Adrenal gland (tissue), 5 donors: ENCODE data around the gene PIK3R2.

Source experiments
- POLR2A ChIP-seq, 2 donors: fragments of 450-650 bp; IDR thresholded peaks; one replicate each; pipeline ENCODE4 v1.6.1; 2017; ENCODE audit warnings: antibody characterized with exemption in 2 of 2, mild to moderate bottlenecking in 2 of 2, moderate library complexity in 1 of 2
- TF ChIP-seq, protein P1 (sequence below), 6 experiments: fragments of 450-650 bp in 4 of 6; fragments of 200-600 bp in 2 of 6; sonication (generic) in 1 of 6; IDR thresholded peaks; 1 replicate in 5 of 6; 2 replicates in 1 of 6; pipeline versions ENCODE4 v1.5.1 to v1.8.0; 2016 to 2021; ENCODE audit warnings: antibody characterized with exemption in 6 of 6, mild to moderate bottlenecking in 2 of 6, moderate library complexity in 1 of 6
- donor health status: DM: no; HTN: no; CAD: no.

DNA sequence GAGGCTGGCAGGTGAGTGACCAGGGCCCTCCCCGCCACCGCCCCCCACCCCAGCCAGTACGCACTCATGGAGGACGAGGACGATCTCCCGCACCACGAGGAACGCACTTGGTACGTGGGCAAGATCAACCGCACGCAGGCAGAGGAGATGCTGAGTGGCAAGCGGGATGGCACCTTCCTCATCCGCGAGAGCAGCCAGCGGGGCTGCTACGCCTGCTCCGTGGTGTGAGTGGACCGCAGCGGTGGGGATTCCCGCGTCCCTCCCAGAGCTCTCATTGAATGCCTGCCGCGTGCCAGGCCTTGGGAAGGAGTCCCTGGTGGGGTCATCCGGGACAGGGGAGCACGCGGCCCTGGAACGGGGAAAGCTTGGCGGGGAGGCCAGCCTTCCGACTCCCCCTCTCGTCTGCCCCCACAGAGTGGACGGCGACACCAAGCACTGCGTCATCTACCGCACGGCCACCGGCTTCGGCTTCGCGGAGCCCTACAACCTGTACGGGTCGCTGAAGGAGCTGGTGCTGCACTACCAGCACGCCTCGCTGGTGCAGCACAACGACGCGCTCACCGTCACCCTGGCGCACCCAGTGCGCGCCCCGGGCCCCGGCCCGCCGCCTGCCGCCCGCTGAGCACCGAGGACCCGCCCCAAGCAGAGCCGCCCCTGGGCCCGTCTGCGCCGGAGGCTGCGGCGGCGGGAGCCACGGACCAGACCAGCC lies 15.9 kb downstream of the PIK3R2 start:
- TF ChIP-seq, protein P1, sequence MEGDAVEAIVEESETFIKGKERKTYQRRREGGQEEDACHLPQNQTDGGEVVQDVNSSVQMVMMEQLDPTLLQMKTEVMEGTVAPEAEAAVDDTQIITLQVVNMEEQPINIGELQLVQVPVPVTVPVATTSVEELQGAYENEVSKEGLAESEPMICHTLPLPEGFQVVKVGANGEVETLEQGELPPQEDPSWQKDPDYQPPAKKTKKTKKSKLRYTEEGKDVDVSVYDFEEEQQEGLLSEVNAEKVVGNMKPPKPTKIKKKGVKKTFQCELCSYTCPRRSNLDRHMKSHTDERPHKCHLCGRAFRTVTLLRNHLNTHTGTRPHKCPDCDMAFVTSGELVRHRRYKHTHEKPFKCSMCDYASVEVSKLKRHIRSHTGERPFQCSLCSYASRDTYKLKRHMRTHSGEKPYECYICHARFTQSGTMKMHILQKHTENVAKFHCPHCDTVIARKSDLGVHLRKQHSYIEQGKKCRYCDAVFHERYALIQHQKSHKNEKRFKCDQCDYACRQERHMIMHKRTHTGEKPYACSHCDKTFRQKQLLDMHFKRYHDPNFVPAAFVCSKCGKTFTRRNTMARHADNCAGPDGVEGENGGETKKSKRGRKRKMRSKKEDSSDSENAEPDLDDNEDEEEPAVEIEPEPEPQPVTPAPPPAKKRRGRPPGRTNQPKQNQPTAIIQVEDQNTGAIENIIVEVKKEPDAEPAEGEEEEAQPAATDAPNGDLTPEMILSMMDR (IDR thresholded peaks at IDR 0.05): no peak
- TF ChIP-seq POLR2A (IDR thresholded peaks at IDR 0.05): no peak
